ENCODE results near the gene ERGIC1. TPM values are rescaled to one million over a fixed set of nuclear protein-coding genes. Genes with fewer than 3 reads are reported as not detected.

The ERGIC1 gene
- total RNA-seq, 3 donors from 2014 or later (not counting 1 experiment from before 2014, with no cell fraction given) = 86.2 to 126 (median 121) TPM

DNA sequence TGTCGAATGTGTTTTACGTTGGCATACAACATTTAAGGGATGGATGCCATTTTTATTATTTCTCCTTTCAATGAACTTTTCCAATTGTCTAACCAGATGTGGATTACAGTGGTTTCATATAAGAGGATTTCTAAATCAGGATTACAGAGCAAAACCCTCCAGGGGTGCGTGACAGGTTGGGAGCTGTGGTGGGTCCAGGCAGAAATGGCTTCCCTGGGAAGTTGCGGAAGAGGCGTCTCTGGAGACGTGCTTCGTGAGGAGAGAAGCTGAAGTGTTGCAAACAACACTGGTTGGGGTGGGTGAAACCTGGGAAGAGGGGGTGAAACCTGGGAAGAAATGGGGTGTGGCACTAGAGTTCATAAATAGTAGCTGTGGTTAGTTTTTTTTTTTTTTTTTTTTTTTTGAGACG is 120.7 kb downstream of the ERGIC1 start:
- no peak for TF ChIP-seq CTCF (IDR thresholded peaks at IDR 0.05)
- no peak overlapping the region for H3K4me3 Mint-ChIP-seq
- Histone ChIP-seq H3K27ac (ENCODE audit: low read length) (no peak overlapping the region), H3K27me3 (ENCODE audit: control insufficient read depth, insufficient read depth, low read length) (no peaks in the 10 kb centered on the region), H3K9me3 (ENCODE audit: control insufficient read depth, insufficient read depth, low read length) (no peaks in the 10 kb centered on the region), H3K4me3 (ENCODE audit: low read length) (no peak overlapping the region), H3K36me3 (ENCODE audit: control insufficient read depth, insufficient read depth, low read length) (peaks cover 9% of the 10 kb centered on the region), H3K4me1 (ENCODE audit: control insufficient read depth, insufficient read depth, low read length) (peaks cover 10% of the 10 kb centered on the region)
- H3K36me3 Mint-ChIP-seq = no peaks in the 10 kb centered on the region
- DNase-seq (no peak), ATAC-seq (no peak)
- H3K9me3 Mint-ChIP-seq = no peaks in the 10 kb centered on the region
- WGBS (ENCODE audit: insufficient coverage) = 88% methylated on average over 6 of the region's 8 CpGs
- H3K27ac Mint-ChIP-seq = peak overlapping the region in 1 of 2 donors; percentile 15
- H3K27me3 Mint-ChIP-seq (ENCODE audit: low read depth in 2 of 2) = no peaks in the 10 kb centered on the region
- intact Hi-C loops (cut with micrococcal nuclease) = no loop called here
- H3K4me1 Mint-ChIP-seq = peaks cover 12 to 17% of the 10 kb centered on the region in 2 donors

- 100% methylated on average over 1 of the region's 3 CpGs for WGBS (ENCODE audit: insufficient coverage)
- DNase-seq = no peak
These were observed 122.2 kb downstream of the ERGIC1 start for GRCh38 chr5:172956228-172956627.

DNA sequence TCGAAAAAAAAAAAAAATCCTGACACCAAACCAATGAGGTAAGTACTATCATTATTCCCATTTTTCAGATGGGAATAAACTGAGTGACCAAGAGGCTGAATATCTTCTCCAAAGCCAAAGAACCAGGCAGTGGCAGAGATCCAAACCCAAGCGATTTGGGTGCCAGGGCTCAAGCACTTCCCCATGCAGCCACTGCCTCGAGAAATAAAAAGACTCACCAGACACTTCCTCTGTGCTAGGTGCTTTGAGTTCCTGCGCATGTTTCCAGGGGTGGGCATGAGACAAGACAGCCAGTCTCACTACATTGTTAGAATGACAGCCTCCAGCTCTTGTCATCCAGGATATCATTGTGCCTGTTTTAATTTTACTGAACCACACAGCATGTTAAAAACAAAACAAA is 122.9 kb downstream of the ERGIC1 start:
- Histone ChIP-seq H3K36me3 (ENCODE audit: control insufficient read depth, insufficient read depth, low read length) (peaks cover 2% of the 10 kb centered on the region), H3K4me1 (ENCODE audit: control insufficient read depth, insufficient read depth, low read length) (peaks cover 17% of the 10 kb centered on the region), H3K9me3 (ENCODE audit: control insufficient read depth, insufficient read depth, low read length) (no peaks in the 10 kb centered on the region), H3K27me3 (ENCODE audit: control insufficient read depth, insufficient read depth, low read length) (no peaks in the 10 kb centered on the region), H3K4me3 (ENCODE audit: low read length) (no peak overlapping the region), H3K27ac (ENCODE audit: low read length) (no peak overlapping the region)
- no peak for TF ChIP-seq CTCF (IDR thresholded peaks at IDR 0.05)
- peaks cover 31 to 33% of the 10 kb centered on the region in 2 donors for H3K4me1 Mint-ChIP-seq
- DNase-seq (peak in 1 of 2 donors; percentile 14), ATAC-seq (no peak)
- H3K4me3 Mint-ChIP-seq = peak overlapping the region; percentile 62
- H3K27ac Mint-ChIP-seq = no peak overlapping the region
- H3K9me3 Mint-ChIP-seq = no peaks in the 10 kb centered on the region
- no peaks in the 10 kb centered on the region for H3K27me3 Mint-ChIP-seq (ENCODE audit: low read depth in 2 of 2)
- no peaks in the 10 kb centered on the region for H3K36me3 Mint-ChIP-seq
- 29% methylated on average over 4 of the region's 4 CpGs for WGBS (ENCODE audit: insufficient coverage)
- intact Hi-C loops (cut with micrococcal nuclease) = no loop called here

More at GRCh38 chr5:172956228-172956627, 122.2 kb downstream of the ERGIC1 start:
- H3K36me3 ChIP-seq (ENCODE audit: control insufficient read depth, insufficient read depth, low read length) = peaks cover 7% of the 10 kb centered on the region
- no peaks in the 10 kb centered on the region for H3K9me3 ChIP-seq (ENCODE audit: control insufficient read depth, insufficient read depth, low read length)
- no peak for ATAC-seq
- Mint-ChIP-seq H3K4me1 (peaks cover 26% of the 10 kb centered on the region in 2 donors), H3K36me3 (no peaks in the 10 kb centered on the region), H3K27ac (no peak overlapping the region), H3K27me3 (ENCODE audit: low read depth in 2 of 2) (no peaks in the 10 kb centered on the region), H3K4me3 (no peak overlapping the region), H3K9me3 (no peaks in the 10 kb centered on the region)
- H3K4me1 ChIP-seq (ENCODE audit: control insufficient read depth, insufficient read depth, low read length) = peaks cover 17% of the 10 kb centered on the region
- no peak for TF ChIP-seq CTCF (IDR thresholded peaks at IDR 0.05)
- intact Hi-C loops (cut with micrococcal nuclease) = no loop called here
- no peak overlapping the region for H3K4me3 ChIP-seq (ENCODE audit: low read length)
- H3K27ac ChIP-seq (ENCODE audit: low read length) = no peak overlapping the region
- H3K27me3 ChIP-seq (ENCODE audit: control insufficient read depth, insufficient read depth, low read length) = no peaks in the 10 kb centered on the region

DNA sequence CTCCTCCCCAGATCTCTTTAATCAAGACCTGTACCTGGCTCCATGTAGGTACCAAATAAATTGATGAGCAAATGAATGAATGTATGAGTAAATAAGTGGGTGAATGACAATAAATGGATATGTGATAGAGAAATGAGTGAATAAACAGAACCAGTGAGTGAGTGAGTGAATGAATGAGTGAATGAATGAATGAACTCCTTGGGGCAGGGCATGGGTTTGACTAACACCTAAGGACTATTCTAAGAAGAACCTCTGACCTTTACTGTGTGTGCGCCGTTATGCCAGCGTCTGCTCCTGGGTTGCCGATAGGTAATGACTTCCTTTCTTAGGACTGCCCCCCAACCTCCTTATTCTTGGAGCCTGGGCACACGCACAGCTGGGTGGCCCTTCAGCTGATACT is 123.4 kb downstream of the ERGIC1 start:
- WGBS (ENCODE audit: insufficient coverage) = 75% methylated on average over 5 of the region's 5 CpGs
- H3K27ac ChIP-seq (ENCODE audit: low read length) = no peak overlapping the region
- H3K4me1 ChIP-seq (ENCODE audit: control insufficient read depth, insufficient read depth, low read length) = peaks cover 17% of the 10 kb centered on the region
- no peaks in the 10 kb centered on the region for H3K27me3 ChIP-seq (ENCODE audit: control insufficient read depth, insufficient read depth, low read length)
- H3K36me3 ChIP-seq (ENCODE audit: control insufficient read depth, insufficient read depth, low read length) = peaks cover 2% of the 10 kb centered on the region
- ATAC-seq = no peak
- no peak overlapping the region for H3K4me3 ChIP-seq (ENCODE audit: low read length)
- H3K9me3 ChIP-seq (ENCODE audit: control insufficient read depth, insufficient read depth, low read length) = no peaks in the 10 kb centered on the region
- H3K9me3 Mint-ChIP-seq = no peaks in the 10 kb centered on the region
- DNase-seq = peak in 1 of 2 donors; percentile 7
- intact Hi-C loops (cut with micrococcal nuclease) = no loop called here
- H3K27ac Mint-ChIP-seq = no peak overlapping the region
- H3K4me3 Mint-ChIP-seq = peak overlapping the region; percentile 62
- no peak for TF ChIP-seq CTCF (IDR thresholded peaks at IDR 0.05)
- H3K4me1 Mint-ChIP-seq = peaks cover 31 to 34% of the 10 kb centered on the region in 2 donors
- H3K36me3 Mint-ChIP-seq = no peaks in the 10 kb centered on the region
- H3K27me3 Mint-ChIP-seq (ENCODE audit: low read depth in 2 of 2) = no peaks in the 10 kb centered on the region

Data from natural killer cell (primary cell).